Mesothelial cell of epicardium (in vitro differentiated cells): ENCODE measurements around the gene ANK2. TPM values are rescaled to one million over a fixed set of nuclear protein-coding genes. Genes with fewer than 3 reads are reported as not detected.

Experiments used
- DNase-seq, 2 experiments: peaks; one replicate each; pipeline ENCODE4 v3.0.0; 2021; ENCODE audit warnings: low spot score in 2 of 2; ENCODE audit not compliant: unreplicated experiment in 2 of 2
- H3K27ac Mint-ChIP-seq: 2 replicates; pipeline ENCODE4 v1.8.0; 2021; ENCODE audit warnings: mixed read lengths
- H3K27me3 Mint-ChIP-seq: 2 replicates; pipeline ENCODE4 v1.8.0; 2021; ENCODE audit warnings: low read depth, mixed read lengths
- H3K36me3 Mint-ChIP-seq: 2 replicates; pipeline ENCODE4 v1.8.0; 2021; ENCODE audit warnings: mixed read lengths
- H3K4me1 Mint-ChIP-seq: 2 replicates; pipeline ENCODE4 v1.8.0; 2021; ENCODE audit warnings: mixed read lengths
- H3K4me3 Mint-ChIP-seq: 2 replicates; pipeline ENCODE4 v1.8.0; 2021; ENCODE audit warnings: mild to moderate bottlenecking, moderate library complexity, mixed read lengths
- H3K9me3 Mint-ChIP-seq: 2 replicates; pipeline ENCODE4 v1.8.0; 2021; ENCODE audit warnings: mixed read lengths
- total RNA-seq: library from RNA; stranded (reverse); gene quantifications from 3 replicates; pipeline ENCODE4 v1.2.1, GENCODE V29; 2021
- TF ChIP-seq, protein P1 (sequence below): fragments of 200-600 bp; sonication (generic); IDR thresholded peaks from one replicate; pipeline ENCODE4 v1.5.0; 2021; ENCODE audit warnings: antibody characterized with exemption; ENCODE audit not compliant: unreplicated experiment

Gene ANK2
- total RNA-seq, 1 donor from 2014 or later: 9.2 TPM

DNA sequence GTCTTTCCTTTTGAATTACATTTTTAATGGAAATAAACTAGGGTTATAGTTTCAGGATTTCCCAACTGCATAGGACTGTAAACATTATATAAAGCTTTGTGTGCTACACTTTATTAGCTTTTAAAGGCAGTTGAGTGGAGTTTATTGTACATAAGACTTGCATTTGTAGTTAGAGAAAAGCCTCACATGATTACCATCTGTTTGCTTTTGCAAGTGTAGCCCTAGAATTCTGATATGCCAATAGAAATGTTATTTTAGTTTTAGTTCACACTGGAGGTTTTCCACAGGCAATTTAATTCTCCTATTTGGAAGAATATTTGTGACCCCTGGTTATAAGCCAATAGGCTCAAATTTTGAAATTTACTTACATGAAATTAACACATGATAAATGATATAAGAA is 41.3 kb upstream of the ANK2 start:
- peaks cover 4% of the 10 kb centered on the region for H3K9me3 Mint-ChIP-seq
- TF ChIP-seq, protein P1, sequence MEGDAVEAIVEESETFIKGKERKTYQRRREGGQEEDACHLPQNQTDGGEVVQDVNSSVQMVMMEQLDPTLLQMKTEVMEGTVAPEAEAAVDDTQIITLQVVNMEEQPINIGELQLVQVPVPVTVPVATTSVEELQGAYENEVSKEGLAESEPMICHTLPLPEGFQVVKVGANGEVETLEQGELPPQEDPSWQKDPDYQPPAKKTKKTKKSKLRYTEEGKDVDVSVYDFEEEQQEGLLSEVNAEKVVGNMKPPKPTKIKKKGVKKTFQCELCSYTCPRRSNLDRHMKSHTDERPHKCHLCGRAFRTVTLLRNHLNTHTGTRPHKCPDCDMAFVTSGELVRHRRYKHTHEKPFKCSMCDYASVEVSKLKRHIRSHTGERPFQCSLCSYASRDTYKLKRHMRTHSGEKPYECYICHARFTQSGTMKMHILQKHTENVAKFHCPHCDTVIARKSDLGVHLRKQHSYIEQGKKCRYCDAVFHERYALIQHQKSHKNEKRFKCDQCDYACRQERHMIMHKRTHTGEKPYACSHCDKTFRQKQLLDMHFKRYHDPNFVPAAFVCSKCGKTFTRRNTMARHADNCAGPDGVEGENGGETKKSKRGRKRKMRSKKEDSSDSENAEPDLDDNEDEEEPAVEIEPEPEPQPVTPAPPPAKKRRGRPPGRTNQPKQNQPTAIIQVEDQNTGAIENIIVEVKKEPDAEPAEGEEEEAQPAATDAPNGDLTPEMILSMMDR: no peak
- no peaks in the 10 kb centered on the region for H3K27me3 Mint-ChIP-seq
- peaks cover 14% of the 10 kb centered on the region for H3K4me1 Mint-ChIP-seq
- no peak overlapping the region for H3K4me3 Mint-ChIP-seq
- no peak for DNase-seq
- no peaks in the 10 kb centered on the region for H3K36me3 Mint-ChIP-seq
- no peak overlapping the region for H3K27ac Mint-ChIP-seq

DNA sequence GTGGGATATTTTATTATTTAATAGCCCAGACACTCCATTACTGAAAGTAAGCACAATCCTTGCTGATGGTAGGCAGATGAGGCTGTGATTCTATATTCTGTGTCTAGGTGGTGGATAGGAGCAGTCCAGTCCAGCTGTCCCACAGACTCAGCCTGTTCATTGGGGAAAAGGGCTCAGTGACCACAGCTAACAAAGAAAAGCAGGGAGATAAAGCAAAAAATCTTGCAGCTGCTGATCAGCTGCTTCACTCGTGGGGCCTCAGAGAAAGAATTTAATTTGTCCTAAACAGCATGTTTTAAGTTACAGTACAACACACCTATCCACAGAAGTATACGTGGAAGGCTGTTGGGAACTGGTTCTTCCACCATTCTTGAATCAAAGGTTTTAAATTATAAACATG is 40.7 kb upstream of the ANK2 start:
- H3K4me3 Mint-ChIP-seq: no peak overlapping the region
- no peaks in the 10 kb centered on the region for H3K27me3 Mint-ChIP-seq
- TF ChIP-seq, protein P1: no peak
- peak overlapping the region; percentile 17 for H3K27ac Mint-ChIP-seq
- DNase-seq: no peak
- no peaks in the 10 kb centered on the region for H3K36me3 Mint-ChIP-seq
- H3K9me3 Mint-ChIP-seq: peaks cover 4% of the 10 kb centered on the region
- peaks cover 18% of the 10 kb centered on the region for H3K4me1 Mint-ChIP-seq

DNA sequence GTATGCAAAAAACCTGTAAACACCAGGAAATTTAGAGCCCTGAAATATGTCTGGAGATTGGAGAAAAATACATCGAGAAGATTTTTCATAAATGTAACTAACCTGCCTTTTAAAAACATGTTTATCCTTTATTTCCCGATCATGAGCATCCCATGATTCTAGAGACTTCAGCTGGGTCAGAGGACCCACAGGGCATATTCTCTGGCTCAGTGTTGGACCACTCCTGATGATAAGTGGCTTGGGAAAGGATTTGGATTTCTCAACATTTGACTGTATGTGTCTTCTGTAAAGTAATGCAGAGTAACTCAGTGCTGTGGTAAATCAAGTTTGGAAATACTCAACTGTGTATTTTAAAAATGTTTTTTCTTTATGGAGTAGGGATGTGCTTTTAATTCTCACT is 40.0 kb upstream of the ANK2 start:
- H3K27me3 Mint-ChIP-seq: no peaks in the 10 kb centered on the region
- no peaks in the 10 kb centered on the region for H3K36me3 Mint-ChIP-seq
- DNase-seq: no peak
- no peak overlapping the region for H3K27ac Mint-ChIP-seq
- peaks cover 4% of the 10 kb centered on the region for H3K9me3 Mint-ChIP-seq
- peaks cover 20% of the 10 kb centered on the region for H3K4me1 Mint-ChIP-seq
- TF ChIP-seq, protein P1: no peak
- H3K4me3 Mint-ChIP-seq: no peak overlapping the region

DNA sequence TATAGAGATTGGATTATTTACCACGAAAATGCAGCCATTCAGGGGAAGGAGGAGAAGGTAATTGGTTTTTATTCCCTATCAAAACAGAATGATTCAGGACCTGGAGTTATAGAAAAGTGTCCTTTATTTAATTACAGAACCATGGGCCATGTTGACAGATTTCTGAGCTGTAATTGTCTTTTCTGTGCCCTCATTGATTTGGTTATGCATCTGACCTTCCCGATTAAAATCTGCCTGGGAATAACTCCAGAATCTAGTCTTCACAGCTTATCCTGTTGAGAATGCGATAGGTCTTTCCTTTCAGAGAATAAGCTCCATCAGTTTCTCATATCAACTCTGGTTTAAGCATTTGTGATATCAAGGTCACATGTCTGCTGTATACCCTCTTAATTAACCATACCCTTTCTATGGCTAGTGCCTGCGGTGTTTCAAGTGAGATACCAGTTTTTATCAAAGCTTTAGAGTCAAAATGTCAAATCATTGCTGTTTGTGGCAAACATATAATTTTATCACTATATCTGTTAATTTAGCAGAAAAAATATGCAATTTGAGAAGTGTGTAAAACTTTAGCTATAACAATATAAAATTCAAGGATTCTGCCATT is 37.2 kb upstream of the ANK2 start:
- Mint-ChIP-seq H3K4me1 (peaks cover 20% of the 10 kb centered on the region), H3K9me3 (no peaks in the 10 kb centered on the region), H3K4me3 (no peak overlapping the region), H3K36me3 (no peaks in the 10 kb centered on the region), H3K27me3 (no peaks in the 10 kb centered on the region), H3K27ac (peak overlapping the region; percentile 21)
- TF ChIP-seq, protein P1: no peak
- DNase-seq: no peak

DNA sequence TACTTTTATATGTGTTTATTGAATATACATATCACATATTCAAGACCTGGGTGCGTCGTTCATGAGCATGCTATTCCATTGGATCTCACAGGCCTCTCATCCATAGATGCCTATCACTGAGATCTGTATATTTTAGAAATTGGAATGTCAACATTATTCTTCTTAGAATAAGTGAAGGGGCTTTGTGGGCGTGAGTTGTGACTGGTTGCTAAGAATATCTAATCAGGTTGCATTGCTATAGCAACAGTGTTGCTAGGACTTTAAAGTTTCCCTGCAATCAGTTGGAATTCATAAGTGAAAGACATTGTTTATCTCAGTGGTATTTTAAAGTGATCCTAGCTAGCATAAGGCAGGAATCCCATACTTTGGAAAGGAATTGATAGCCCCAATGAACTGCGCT is 36.7 kb upstream of the ANK2 start:
- Mint-ChIP-seq H3K4me1 (peaks cover 20% of the 10 kb centered on the region), H3K27me3 (no peaks in the 10 kb centered on the region), H3K36me3 (no peaks in the 10 kb centered on the region), H3K27ac (peak overlapping the region; percentile 59), H3K4me3 (no peak overlapping the region), H3K9me3 (no peaks in the 10 kb centered on the region)
- TF ChIP-seq, protein P1: no peak
- DNase-seq: no peak

DNA sequence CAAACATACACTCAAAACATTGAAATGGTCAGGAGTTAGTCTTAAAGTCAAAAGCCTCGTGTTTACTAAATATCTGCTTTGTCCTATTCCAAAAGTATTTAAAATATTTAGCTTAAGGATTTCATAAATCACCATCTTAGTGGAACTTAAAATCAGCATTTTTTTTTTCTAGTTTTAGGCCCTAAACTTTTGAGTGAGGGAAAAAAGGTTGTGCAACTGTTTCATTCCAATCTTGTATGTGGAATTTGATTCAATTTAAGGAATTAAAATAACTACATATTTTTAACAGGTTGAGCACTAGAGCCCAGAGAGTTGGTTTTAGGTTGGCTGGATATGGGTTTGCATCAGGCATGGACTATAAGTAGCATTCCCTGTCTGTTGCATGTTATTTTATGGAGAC is 35.7 kb upstream of the ANK2 start:
- DNase-seq: no peak
- Mint-ChIP-seq H3K27me3 (no peaks in the 10 kb centered on the region), H3K36me3 (no peaks in the 10 kb centered on the region), H3K4me1 (peaks cover 16% of the 10 kb centered on the region), H3K27ac (peak overlapping the region; percentile 23), H3K4me3 (no peak overlapping the region), H3K9me3 (no peaks in the 10 kb centered on the region)
- TF ChIP-seq, protein P1: no peak
